WTC11 (cell line): ENCODE results near the gene KRT7. TPM values are rescaled to one million over a fixed set of nuclear protein-coding genes. Genes with fewer than 3 reads are reported as not detected.

Experiments used
- ATAC-seq: fragments of 200-7000 bp; cut with Tn5 transposase; 2 replicates; pipeline ENCODE4 v1.10.0; 2021; ENCODE audit warnings: mild to moderate bottlenecking, moderate library complexity
- CTCF ChIA-PET: fragments of 300-600 bp; sonication (Branson Sonifier 250); formaldehyde crosslinking; loops from one replicate; lab custom pipeline; 2021; ENCODE audit warnings: antibody characterized with exemption; lab: Charles Lee
- POLR2A ChIA-PET: fragments of 350-600 bp; sonication (Branson Sonifier 250); formaldehyde crosslinking; loops from one replicate; lab custom pipeline; 2021; ENCODE audit warnings: antibody characterized with exemption; lab: Charles Lee
- DNase-seq: peaks from one replicate; pipeline ENCODE4 v3.0.0; 2021; ENCODE audit warnings: low spot score
- H3K27ac Mint-ChIP-seq: 2 replicates; pipeline ENCODE4 v1.8.0; 2021; ENCODE audit warnings: mixed read lengths
- H3K27me3 Mint-ChIP-seq: 2 replicates; pipeline ENCODE4 v1.8.0; 2021; ENCODE audit warnings: low read depth, mild to moderate bottlenecking, moderate library complexity, mixed read lengths
- H3K36me3 Mint-ChIP-seq: 2 replicates; pipeline ENCODE4 v1.8.0; 2021; ENCODE audit warnings: mixed read lengths
- H3K4me1 Mint-ChIP-seq: 2 replicates; pipeline ENCODE4 v1.8.0; 2022; ENCODE audit warnings: mixed read lengths
- H3K4me3 Mint-ChIP-seq: 2 replicates; pipeline ENCODE4 v1.8.0; 2021; ENCODE audit warnings: mild to moderate bottlenecking, moderate library complexity, mixed read lengths
- H3K9me3 Mint-ChIP-seq: 2 replicates; pipeline ENCODE4 v1.8.0; 2021; ENCODE audit warnings: mixed read lengths
- CBFB ChIP-seq: sonication (generic); formaldehyde crosslinking; IDR thresholded peaks from 2 replicates; pipeline ENCODE4 v1.8.1; 2022; ENCODE audit warnings: mild to moderate bottlenecking, low read depth, missing genetic modification reagents
- ELF4 ChIP-seq: sonication (generic); formaldehyde crosslinking; IDR thresholded peaks from 2 replicates; pipeline ENCODE4 v1.8.1; 2022; ENCODE audit warnings: low read depth, mild to moderate bottlenecking, moderate library complexity, missing genetic modification reagents
- ESRRA ChIP-seq: sonication (generic); formaldehyde crosslinking; IDR thresholded peaks from 2 replicates; pipeline ENCODE4 v1.8.1; 2022; ENCODE audit warnings: mild to moderate bottlenecking, missing genetic modification reagents, borderline replicate concordance
- FOXJ3 ChIP-seq: sonication (generic); formaldehyde crosslinking; IDR thresholded peaks from 2 replicates; pipeline ENCODE4 v1.9.0; 2021; ENCODE audit warnings: missing genetic modification reagents, mild to moderate bottlenecking, borderline replicate concordance
- GABPB1 ChIP-seq: sonication (generic); formaldehyde crosslinking; IDR thresholded peaks from 2 replicates; pipeline ENCODE4 v1.8.1; 2023; ENCODE audit warnings: mild to moderate bottlenecking, missing genetic modification reagents
- GTF2I ChIP-seq: fragments of 250-450 bp; sonication (Bioruptor Pico); conservative IDR thresholded peaks from 2 replicates; pipeline ENCODE4 v1.4.0; 2021; ENCODE audit warnings: mild to moderate bottlenecking
- MAX ChIP-seq: sonication (generic); formaldehyde crosslinking; IDR thresholded peaks from 2 replicates; pipeline ENCODE4 v1.8.0; 2022; ENCODE audit warnings: mild to moderate bottlenecking, missing genetic modification reagents
- RELA ChIP-seq: sonication (generic); formaldehyde crosslinking; IDR thresholded peaks from 2 replicates; pipeline ENCODE4 v1.8.1; 2022; ENCODE audit warnings: missing genetic modification reagents, mild to moderate bottlenecking, borderline replicate concordance
- SMAD4 ChIP-seq: sonication (generic); formaldehyde crosslinking; IDR thresholded peaks from 2 replicates; pipeline ENCODE4 v1.8.0; 2022; ENCODE audit warnings: mild to moderate bottlenecking, missing genetic modification reagents
- ZNF138 ChIP-seq: sonication (generic); formaldehyde crosslinking; conservative IDR thresholded peaks from 2 replicates; pipeline ENCODE4 v1.8.1; 2022; ENCODE audit warnings: mild to moderate bottlenecking, moderate library complexity, missing genetic modification reagents
- ZNF219 ChIP-seq: sonication (generic); formaldehyde crosslinking; IDR thresholded peaks from 2 replicates; pipeline ENCODE4 v1.8.0; 2023; ENCODE audit warnings: missing genetic modification reagents, mild to moderate bottlenecking, borderline replicate concordance
- ZNF423 ChIP-seq: fragments of 250-450 bp; sonication (Bioruptor Pico); IDR thresholded peaks from 2 replicates; pipeline ENCODE4 v2.1.2; 2022; ENCODE audit warnings: mild to moderate bottlenecking, moderate library complexity
- ZNF532 ChIP-seq: fragments of 250-450 bp; sonication (Bioruptor Pico); IDR thresholded peaks from 2 replicates; pipeline ENCODE4 v1.9.0; 2021; ENCODE audit warnings: mild to moderate bottlenecking, borderline replicate concordance
- ZNF671 ChIP-seq: fragments of 250-450 bp; sonication (Bioruptor Pico); IDR thresholded peaks from 2 replicates; pipeline ENCODE4 v1.8.0; 2021; ENCODE audit warnings: mild to moderate bottlenecking
- total RNA-seq: library from RNA; stranded (reverse); gene quantifications from 3 replicates; pipeline ENCODE4 v1.2.3, GENCODE V29; 2021
- TF ChIP-seq, protein P1 (sequence below): sonication (generic); formaldehyde crosslinking; IDR thresholded peaks from 2 replicates; pipeline ENCODE4 v1.8.1; 2022; ENCODE audit warnings: low read depth, mild to moderate bottlenecking, moderate library complexity, missing genetic modification reagents, borderline replicate concordance
- TF ChIP-seq, protein P2 (sequence below): sonication (generic); formaldehyde crosslinking; conservative IDR thresholded peaks from 2 replicates; pipeline ENCODE4 v1.8.1; 2023; ENCODE audit warnings: mild to moderate bottlenecking, low read depth, missing genetic modification reagents, moderate library complexity
- TF ChIP-seq, protein P3 (sequence below): sonication (generic); formaldehyde crosslinking; IDR thresholded peaks from 2 replicates; pipeline ENCODE4 v1.8.1; 2022; ENCODE audit warnings: mild to moderate bottlenecking, moderate library complexity, missing genetic modification reagents

The KRT7 gene
- total RNA-seq, 1 experiment from 2014 or later, result 10.6 TPM

DNA sequence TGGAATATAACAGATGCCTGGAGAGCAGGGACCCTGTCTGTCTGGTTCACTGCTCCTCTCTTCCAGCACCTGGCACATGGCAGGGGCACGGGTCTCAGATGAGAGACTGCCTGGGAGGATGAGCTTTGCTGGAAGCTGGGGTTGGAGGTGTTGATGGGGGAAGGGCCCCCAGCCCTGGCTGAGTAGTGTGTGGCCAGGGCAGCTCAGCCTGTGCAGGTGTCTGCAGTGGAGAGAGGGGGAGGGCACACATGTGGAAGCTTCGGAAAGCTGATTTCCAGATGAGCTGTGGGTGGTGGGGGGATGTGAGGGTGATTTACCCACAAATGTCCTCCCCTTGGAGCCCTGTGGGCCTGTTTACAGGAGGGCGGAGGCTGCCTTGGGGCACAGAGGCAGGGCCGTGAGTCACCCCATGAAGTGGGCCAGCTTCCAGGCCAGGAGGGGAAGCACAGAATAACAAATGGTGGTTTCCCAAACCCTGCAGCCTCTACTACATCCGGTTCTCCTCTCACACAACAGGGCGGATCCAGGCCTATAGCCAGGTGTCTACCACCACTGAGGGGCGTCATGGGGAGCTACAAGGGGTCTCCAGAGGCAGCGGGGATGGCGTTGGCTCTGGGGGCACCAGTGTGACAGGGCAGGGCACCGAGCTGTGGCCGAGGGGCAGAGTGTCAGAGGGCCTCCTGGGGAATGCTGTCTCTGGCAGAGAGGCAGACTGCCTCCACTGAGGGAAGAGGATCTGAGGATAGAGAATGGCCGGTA is 11.0 kb downstream of the KRT7 start:
- TF ChIP-seq ZNF219, result no peak
- DNase-seq (no peak), ATAC-seq (no peak)
- H3K9me3 Mint-ChIP-seq, result no peaks in the 10 kb centered on the region
- no peak overlapping the region for H3K4me3 Mint-ChIP-seq
- no peak overlapping the region for H3K27ac Mint-ChIP-seq
- CTCF ChIA-PET, result interaction anchor here (1.0 to 4.9 kb wide), 8 partner anchors 19 to 100 kb away, joined by 3 to 33 read pairs (median 6); no protein-coding TSS in a partner anchor
- H3K36me3 Mint-ChIP-seq, result no peaks in the 10 kb centered on the region
- H3K4me1 Mint-ChIP-seq, result peaks cover 36% of the 10 kb centered on the region
- H3K27me3 Mint-ChIP-seq, result peaks cover 9% of the 10 kb centered on the region
- POLR2A ChIA-PET, result interaction anchor here (0.6 to 1.1 kb wide), 2 partner anchors 11 to 21 kb away, joined by 3 read pairs; partner anchors contain the start of gene KRT7

GRCh38 chr12:52244615-52244994 is 11.6 kb downstream of the KRT7 start:
- TF ChIP-seq GTF2I, result no peak
- H3K27me3 Mint-ChIP-seq, result peaks cover 15% of the 10 kb centered on the region
- no peak overlapping the region for H3K27ac Mint-ChIP-seq
- no peak overlapping the region for H3K4me3 Mint-ChIP-seq
- peaks cover 35% of the 10 kb centered on the region for H3K4me1 Mint-ChIP-seq
- DNase-seq (no peak), ATAC-seq (no peak)
- no peaks in the 10 kb centered on the region for H3K9me3 Mint-ChIP-seq
- no peaks in the 10 kb centered on the region for H3K36me3 Mint-ChIP-seq
- POLR2A ChIA-PET, result interaction anchor here (1.1 kb wide), 1 partner anchor 12 kb away, joined by 3 read pairs; the partner anchor contains the start of gene KRT7
- CTCF ChIA-PET, result interaction anchor here (1.1 to 4.9 kb wide), 5 partner anchors 23 to 635 kb away, joined by 4 to 33 read pairs (median 9); no protein-coding TSS in a partner anchor

GRCh38 chr12:52245259-52245961 is 12.4 kb downstream of the KRT7 start:
- Mint-ChIP-seq H3K27ac (no peak overlapping the region), H3K9me3 (no peaks in the 10 kb centered on the region), H3K27me3 (peaks cover 21% of the 10 kb centered on the region), H3K4me1 (peaks cover 40% of the 10 kb centered on the region), H3K4me3 (no peak overlapping the region), H3K36me3 (no peaks in the 10 kb centered on the region)
- TF ChIP-seq RELA (no peak), ELF4 (CRISPR knock-in tag) (no peak), FOXJ3 (no peak), GABPB1 (CRISPR knock-in tag) (no peak), ZNF532 (CRISPR knock-in tag) (no peak), ZNF671 (CRISPR knock-in tag) (no peak), ZNF423 (CRISPR knock-in tag) (no peak), SMAD4 (no peak), CBFB (CRISPR knock-in tag) (no peak), MAX (CRISPR knock-in tag) (no peak), ESRRA (CRISPR knock-in tag) (no peak), ZNF138 (CRISPR knock-in tag) (no peak)
- TF ChIP-seq, protein P1, sequence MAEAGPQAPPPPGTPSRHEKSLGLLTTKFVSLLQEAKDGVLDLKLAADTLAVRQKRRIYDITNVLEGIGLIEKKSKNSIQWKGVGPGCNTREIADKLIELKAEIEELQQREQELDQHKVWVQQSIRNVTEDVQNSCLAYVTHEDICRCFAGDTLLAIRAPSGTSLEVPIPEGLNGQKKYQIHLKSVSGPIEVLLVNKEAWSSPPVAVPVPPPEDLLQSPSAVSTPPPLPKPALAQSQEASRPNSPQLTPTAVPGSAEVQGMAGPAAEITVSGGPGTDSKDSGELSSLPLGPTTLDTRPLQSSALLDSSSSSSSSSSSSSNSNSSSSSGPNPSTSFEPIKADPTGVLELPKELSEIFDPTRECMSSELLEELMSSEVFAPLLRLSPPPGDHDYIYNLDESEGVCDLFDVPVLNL (CRISPR knock-in tag), result no peak
- TF ChIP-seq, protein P2, sequence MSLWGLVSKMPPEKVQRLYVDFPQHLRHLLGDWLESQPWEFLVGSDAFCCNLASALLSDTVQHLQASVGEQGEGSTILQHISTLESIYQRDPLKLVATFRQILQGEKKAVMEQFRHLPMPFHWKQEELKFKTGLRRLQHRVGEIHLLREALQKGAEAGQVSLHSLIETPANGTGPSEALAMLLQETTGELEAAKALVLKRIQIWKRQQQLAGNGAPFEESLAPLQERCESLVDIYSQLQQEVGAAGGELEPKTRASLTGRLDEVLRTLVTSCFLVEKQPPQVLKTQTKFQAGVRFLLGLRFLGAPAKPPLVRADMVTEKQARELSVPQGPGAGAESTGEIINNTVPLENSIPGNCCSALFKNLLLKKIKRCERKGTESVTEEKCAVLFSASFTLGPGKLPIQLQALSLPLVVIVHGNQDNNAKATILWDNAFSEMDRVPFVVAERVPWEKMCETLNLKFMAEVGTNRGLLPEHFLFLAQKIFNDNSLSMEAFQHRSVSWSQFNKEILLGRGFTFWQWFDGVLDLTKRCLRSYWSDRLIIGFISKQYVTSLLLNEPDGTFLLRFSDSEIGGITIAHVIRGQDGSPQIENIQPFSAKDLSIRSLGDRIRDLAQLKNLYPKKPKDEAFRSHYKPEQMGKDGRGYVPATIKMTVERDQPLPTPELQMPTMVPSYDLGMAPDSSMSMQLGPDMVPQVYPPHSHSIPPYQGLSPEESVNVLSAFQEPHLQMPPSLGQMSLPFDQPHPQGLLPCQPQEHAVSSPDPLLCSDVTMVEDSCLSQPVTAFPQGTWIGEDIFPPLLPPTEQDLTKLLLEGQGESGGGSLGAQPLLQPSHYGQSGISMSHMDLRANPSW, result no peak
- TF ChIP-seq, protein P3, sequence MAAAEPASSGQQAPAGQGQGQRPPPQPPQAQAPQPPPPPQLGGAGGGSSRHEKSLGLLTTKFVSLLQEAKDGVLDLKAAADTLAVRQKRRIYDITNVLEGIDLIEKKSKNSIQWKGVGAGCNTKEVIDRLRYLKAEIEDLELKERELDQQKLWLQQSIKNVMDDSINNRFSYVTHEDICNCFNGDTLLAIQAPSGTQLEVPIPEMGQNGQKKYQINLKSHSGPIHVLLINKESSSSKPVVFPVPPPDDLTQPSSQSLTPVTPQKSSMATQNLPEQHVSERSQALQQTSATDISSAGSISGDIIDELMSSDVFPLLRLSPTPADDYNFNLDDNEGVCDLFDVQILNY (CRISPR knock-in tag), result no peak
- ChIA-PET CTCF (interaction anchor here (0.5 to 4.9 kb wide), 11 partner anchors 12 to 634 kb away, joined by 3 to 33 read pairs (median 5); partner anchors contain the start of gene KRT7), POLR2A (interaction anchor here (0.6 to 1.1 kb wide), 3 partner anchors 13 to 33 kb away, joined by 3 to 5 read pairs (median 3); partner anchors contain the start of gene KRT7)
- ATAC-seq (no peak), DNase-seq (no peak)
